ENCODE measurements around the gene PTPRG.

Gene PTPRG

GRCh38 chr3:62019906-62020305 lies 458.5 kb downstream of the PTPRG start:
- H2AFZ ChIP-seq (ENCODE audit: low read depth, low read length), result no peak overlapping the region
- H3K9me3 ChIP-seq (ENCODE audit: insufficient read depth, low read length), result no peaks in the 10 kb centered on the region
- H3K4me3 ChIP-seq (ENCODE audit: low read length), result no peak overlapping the region
- no peak overlapping the region for H3K4me2 ChIP-seq (ENCODE audit: low read length)
- no peaks in the 10 kb centered on the region for H4K20me1 ChIP-seq (ENCODE audit: insufficient read depth, low read length)
- TF ChIP-seq EZH2phosphoT487 (IDR thresholded peaks at IDR 0.05; ENCODE audit: low read depth) (no peak), CTCF (IDR thresholded peaks at IDR 0.05; ENCODE audit: low read depth, low read length) (no peak)
- no peak overlapping the region for H3K9ac ChIP-seq (ENCODE audit: low read length)
- H3K36me3 ChIP-seq (replicated peaks; ENCODE audit: low read depth, low read length), result no peaks in the 10 kb centered on the region
- H3K27ac ChIP-seq (ENCODE audit: low read length), result no peak overlapping the region
- no peaks in the 10 kb centered on the region for H3K4me1 ChIP-seq (ENCODE audit: low read length)
- no peaks in the 10 kb centered on the region for H3K27me3 ChIP-seq (ENCODE audit: low read depth, low read length)
- no peaks in the 10 kb centered on the region for H3K79me2 ChIP-seq (ENCODE audit: low read length)

- Histone ChIP-seq H4K20me1 (ENCODE audit: insufficient read depth, low read length) (no peaks in the 10 kb centered on the region), H3K9ac (ENCODE audit: low read length) (no peak overlapping the region), H3K27ac (ENCODE audit: low read length) (no peak overlapping the region), H2AFZ (ENCODE audit: low read depth, low read length) (no peak overlapping the region), H3K4me3 (ENCODE audit: low read length) (no peak overlapping the region), H3K27me3 (ENCODE audit: low read depth, low read length) (no peaks in the 10 kb centered on the region), H3K79me2 (ENCODE audit: low read length) (no peaks in the 10 kb centered on the region), H3K4me2 (ENCODE audit: low read length) (no peak overlapping the region), H3K4me1 (ENCODE audit: low read length) (no peaks in the 10 kb centered on the region), H3K36me3 (replicated peaks; ENCODE audit: low read depth, low read length) (no peaks in the 10 kb centered on the region), H3K9me3 (ENCODE audit: insufficient read depth, low read length) (no peaks in the 10 kb centered on the region)
- TF ChIP-seq CTCF (IDR thresholded peaks at IDR 0.05; ENCODE audit: low read depth, low read length) (no peak), EZH2phosphoT487 (IDR thresholded peaks at IDR 0.05; ENCODE audit: low read depth) (no peak)
Observed at GRCh38 chr3:62020706-62021105, 459.3 kb downstream of the PTPRG start.

- TF ChIP-seq EZH2phosphoT487 (IDR thresholded peaks at IDR 0.05; ENCODE audit: low read depth), result no peak
- no peak for TF ChIP-seq CTCF (IDR thresholded peaks at IDR 0.05; ENCODE audit: low read depth, low read length)
- H4K20me1 ChIP-seq (ENCODE audit: insufficient read depth, low read length), result no peaks in the 10 kb centered on the region
- no peak overlapping the region for H3K4me3 ChIP-seq (ENCODE audit: low read length)
- no peaks in the 10 kb centered on the region for H3K79me2 ChIP-seq (ENCODE audit: low read length)
- no peak overlapping the region for H3K9ac ChIP-seq (ENCODE audit: low read length)
- H3K4me2 ChIP-seq (ENCODE audit: low read length), result no peak overlapping the region
- H3K36me3 ChIP-seq (replicated peaks; ENCODE audit: low read depth, low read length), result no peaks in the 10 kb centered on the region
- H3K9me3 ChIP-seq (ENCODE audit: insufficient read depth, low read length), result no peaks in the 10 kb centered on the region
- H3K27me3 ChIP-seq (ENCODE audit: low read depth, low read length), result no peaks in the 10 kb centered on the region
- H3K4me1 ChIP-seq (ENCODE audit: low read length), result no peaks in the 10 kb centered on the region
- no peak overlapping the region for H2AFZ ChIP-seq (ENCODE audit: low read depth, low read length)
- H3K27ac ChIP-seq (ENCODE audit: low read length), result no peak overlapping the region
Observed at GRCh38 chr3:62022312-62022711, 460.9 kb downstream of the PTPRG start.

GRCh38 chr3:62024882-62025281 lies 463.5 kb downstream of the PTPRG start:
- TF ChIP-seq EZH2phosphoT487 (IDR thresholded peaks at IDR 0.05; ENCODE audit: low read depth) (no peak), CTCF (IDR thresholded peaks at IDR 0.05; ENCODE audit: low read depth, low read length) (no peak)
- no peak overlapping the region for H3K4me3 ChIP-seq (ENCODE audit: low read length)
- no peaks in the 10 kb centered on the region for H3K27me3 ChIP-seq (ENCODE audit: low read depth, low read length)
- no peak overlapping the region for H3K4me2 ChIP-seq (ENCODE audit: low read length)
- H3K79me2 ChIP-seq (ENCODE audit: low read length), result no peaks in the 10 kb centered on the region
- H3K4me1 ChIP-seq (ENCODE audit: low read length), result no peaks in the 10 kb centered on the region
- H3K9me3 ChIP-seq (ENCODE audit: insufficient read depth, low read length), result no peaks in the 10 kb centered on the region
- H3K36me3 ChIP-seq (replicated peaks; ENCODE audit: low read depth, low read length), result no peaks in the 10 kb centered on the region
- H3K27ac ChIP-seq (ENCODE audit: low read length), result no peak overlapping the region
- H4K20me1 ChIP-seq (ENCODE audit: insufficient read depth, low read length), result no peaks in the 10 kb centered on the region
- no peak overlapping the region for H2AFZ ChIP-seq (ENCODE audit: low read depth, low read length)
- H3K9ac ChIP-seq (ENCODE audit: low read length), result no peak overlapping the region

Measured in OCI-LY3 (cell line).